ENCODE data around the gene ICE1. TPM values are rescaled to one million over a fixed set of nuclear protein-coding genes. Genes with fewer than 3 reads are reported as not detected.

The ICE1 gene
- total RNA-seq, 1 experiment from 2014 or later: 48.9 TPM

DNA sequence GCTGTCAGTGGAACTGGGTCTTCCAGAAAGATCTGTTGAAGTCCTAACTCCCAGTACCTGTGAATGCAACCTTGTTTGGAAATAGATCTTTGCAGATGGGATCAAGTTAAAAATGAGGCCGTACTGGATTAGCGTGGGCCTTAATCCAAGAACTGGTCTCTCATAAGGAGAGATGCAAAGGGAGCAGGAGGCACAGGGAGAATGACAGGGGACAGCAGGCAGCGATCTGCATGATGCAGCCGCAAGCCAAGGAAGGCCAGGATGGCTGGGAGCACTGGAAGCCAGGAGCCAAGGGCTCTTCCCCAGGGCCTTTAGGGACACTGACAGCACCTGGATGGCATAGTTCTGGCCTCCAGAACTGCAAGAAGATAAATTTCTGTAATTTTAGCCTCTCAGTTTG lies 114.4 kb downstream of the ICE1 start (continued):
- TF ChIP-seq, protein P1, sequence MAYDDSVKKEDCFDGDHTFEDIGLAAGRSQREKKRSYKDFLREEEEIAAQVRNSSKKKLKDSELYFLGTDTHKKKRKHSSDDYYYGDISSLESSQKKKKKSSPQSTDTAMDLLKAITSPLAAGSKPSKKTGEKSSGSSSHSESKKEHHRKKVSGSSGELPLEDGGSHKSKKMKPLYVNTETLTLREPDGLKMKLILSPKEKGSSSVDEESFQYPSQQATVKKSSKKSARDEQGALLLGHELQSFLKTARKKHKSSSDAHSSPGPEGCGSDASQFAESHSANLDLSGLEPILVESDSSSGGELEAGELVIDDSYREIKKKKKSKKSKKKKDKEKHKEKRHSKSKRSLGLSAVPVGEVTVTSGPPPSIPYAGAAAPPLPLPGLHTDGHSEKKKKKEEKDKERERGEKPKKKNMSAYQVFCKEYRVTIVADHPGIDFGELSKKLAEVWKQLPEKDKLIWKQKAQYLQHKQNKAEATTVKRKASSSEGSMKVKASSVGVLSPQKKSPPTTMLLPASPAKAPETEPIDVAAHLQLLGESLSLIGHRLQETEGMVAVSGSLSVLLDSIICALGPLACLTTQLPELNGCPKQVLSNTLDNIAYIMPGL (CRISPR knock-in tag; IDR thresholded peaks at IDR 0.05): no peak
- TF ChIP-seq MXD4 (CRISPR knock-in tag; IDR thresholded peaks at IDR 0.05; ENCODE audit: borderline replicate concordance): no peak

DNA sequence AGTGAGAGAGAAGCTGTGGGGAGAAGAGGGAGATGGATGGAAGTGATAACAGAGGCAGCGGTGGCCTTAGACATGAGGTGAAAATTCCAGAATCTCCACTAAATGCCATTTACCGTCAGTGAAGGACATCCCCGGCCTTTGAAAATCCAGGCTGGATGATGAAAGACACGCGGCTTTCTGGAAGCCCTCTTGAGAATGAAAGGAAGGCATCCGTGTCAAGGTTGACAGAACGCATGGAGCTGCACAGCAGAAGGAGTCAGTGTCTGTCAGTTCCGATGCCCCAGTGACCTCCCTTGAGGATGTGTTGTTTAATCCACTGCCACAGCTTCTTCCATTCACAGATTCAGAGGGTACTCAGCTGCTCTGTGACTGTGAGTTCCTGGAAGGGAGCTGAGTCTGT lies 114.9 kb downstream of the ICE1 start:
- POLR2A ChIA-PET: no interaction called here
- TF ChIP-seq, protein P2, sequence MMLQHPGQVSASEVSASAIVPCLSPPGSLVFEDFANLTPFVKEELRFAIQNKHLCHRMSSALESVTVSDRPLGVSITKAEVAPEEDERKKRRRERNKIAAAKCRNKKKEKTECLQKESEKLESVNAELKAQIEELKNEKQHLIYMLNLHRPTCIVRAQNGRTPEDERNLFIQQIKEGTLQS (CRISPR knock-in tag; conservative IDR thresholded peaks at IDR 0.05): no peak
- TF ChIP-seq ZNF219 (CRISPR knock-in tag; IDR thresholded peaks at IDR 0.05; ENCODE audit: borderline replicate concordance) (no peak), FOXK1 (CRISPR knock-in tag; IDR thresholded peaks at IDR 0.05) (no peak), NFATC4 (CRISPR knock-in tag; IDR thresholded peaks at IDR 0.05) (no peak), ZNF317 (CRISPR knock-in tag; IDR thresholded peaks at IDR 0.05; ENCODE audit: borderline replicate concordance, low read depth) (no peak)
- TF ChIP-seq, protein P3, sequence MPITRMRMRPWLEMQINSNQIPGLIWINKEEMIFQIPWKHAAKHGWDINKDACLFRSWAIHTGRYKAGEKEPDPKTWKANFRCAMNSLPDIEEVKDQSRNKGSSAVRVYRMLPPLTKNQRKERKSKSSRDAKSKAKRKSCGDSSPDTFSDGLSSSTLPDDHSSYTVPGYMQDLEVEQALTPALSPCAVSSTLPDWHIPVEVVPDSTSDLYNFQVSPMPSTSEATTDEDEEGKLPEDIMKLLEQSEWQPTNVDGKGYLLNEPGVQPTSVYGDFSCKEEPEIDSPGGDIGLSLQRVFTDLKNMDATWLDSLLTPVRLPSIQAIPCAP (CRISPR knock-in tag; IDR thresholded peaks at IDR 0.05): no peak
- TF ChIP-seq, protein P4, sequence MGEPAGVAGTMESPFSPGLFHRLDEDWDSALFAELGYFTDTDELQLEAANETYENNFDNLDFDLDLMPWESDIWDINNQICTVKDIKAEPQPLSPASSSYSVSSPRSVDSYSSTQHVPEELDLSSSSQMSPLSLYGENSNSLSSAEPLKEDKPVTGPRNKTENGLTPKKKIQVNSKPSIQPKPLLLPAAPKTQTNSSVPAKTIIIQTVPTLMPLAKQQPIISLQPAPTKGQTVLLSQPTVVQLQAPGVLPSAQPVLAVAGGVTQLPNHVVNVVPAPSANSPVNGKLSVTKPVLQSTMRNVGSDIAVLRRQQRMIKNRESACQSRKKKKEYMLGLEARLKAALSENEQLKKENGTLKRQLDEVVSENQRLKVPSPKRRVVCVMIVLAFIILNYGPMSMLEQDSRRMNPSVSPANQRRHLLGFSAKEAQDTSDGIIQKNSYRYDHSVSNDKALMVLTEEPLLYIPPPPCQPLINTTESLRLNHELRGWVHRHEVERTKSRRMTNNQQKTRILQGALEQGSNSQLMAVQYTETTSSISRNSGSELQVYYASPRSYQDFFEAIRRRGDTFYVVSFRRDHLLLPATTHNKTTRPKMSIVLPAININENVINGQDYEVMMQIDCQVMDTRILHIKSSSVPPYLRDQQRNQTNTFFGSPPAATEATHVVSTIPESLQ (CRISPR knock-in tag; IDR thresholded peaks at IDR 0.05): no peak
- TF ChIP-seq, protein P5, sequence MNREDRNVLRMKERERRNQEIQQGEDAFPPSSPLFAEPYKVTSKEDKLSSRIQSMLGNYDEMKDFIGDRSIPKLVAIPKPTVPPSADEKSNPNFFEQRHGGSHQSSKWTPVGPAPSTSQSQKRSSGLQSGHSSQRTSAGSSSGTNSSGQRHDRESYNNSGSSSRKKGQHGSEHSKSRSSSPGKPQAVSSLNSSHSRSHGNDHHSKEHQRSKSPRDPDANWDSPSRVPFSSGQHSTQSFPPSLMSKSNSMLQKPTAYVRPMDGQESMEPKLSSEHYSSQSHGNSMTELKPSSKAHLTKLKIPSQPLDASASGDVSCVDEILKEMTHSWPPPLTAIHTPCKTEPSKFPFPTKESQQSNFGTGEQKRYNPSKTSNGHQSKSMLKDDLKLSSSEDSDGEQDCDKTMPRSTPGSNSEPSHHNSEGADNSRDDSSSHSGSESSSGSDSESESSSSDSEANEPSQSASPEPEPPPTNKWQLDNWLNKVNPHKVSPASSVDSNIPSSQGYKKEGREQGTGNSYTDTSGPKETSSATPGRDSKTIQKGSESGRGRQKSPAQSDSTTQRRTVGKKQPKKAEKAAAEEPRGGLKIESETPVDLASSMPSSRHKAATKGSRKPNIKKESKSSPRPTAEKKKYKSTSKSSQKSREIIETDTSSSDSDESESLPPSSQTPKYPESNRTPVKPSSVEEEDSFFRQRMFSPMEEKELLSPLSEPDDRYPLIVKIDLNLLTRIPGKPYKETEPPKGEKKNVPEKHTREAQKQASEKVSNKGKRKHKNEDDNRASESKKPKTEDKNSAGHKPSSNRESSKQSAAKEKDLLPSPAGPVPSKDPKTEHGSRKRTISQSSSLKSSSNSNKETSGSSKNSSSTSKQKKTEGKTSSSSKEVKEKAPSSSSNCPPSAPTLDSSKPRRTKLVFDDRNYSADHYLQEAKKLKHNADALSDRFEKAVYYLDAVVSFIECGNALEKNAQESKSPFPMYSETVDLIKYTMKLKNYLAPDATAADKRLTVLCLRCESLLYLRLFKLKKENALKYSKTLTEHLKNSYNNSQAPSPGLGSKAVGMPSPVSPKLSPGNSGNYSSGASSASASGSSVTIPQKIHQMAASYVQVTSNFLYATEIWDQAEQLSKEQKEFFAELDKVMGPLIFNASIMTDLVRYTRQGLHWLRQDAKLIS (CRISPR knock-in tag; IDR thresholded peaks at IDR 0.05; ENCODE audit: borderline replicate concordance): no peak
- H3K27me3 Mint-ChIP-seq (ENCODE audit: low read depth): peaks cover 24% of the 10 kb centered on the region
- no peaks in the 10 kb centered on the region; the same call in 1 of the 2 replicates for H3K36me3 Mint-ChIP-seq
- peaks cover 11% of the 10 kb centered on the region for H3K9me3 Mint-ChIP-seq
- CTCF ChIA-PET: no interaction called here
- no peak overlapping the region for H3K4me3 Mint-ChIP-seq
- H3K4me1 Mint-ChIP-seq: peaks cover 34% of the 10 kb centered on the region
- no peak overlapping the region for H3K27ac Mint-ChIP-seq
- DNase-seq (ENCODE audit: low spot score) (no peak), ATAC-seq (no peak)

- CTCF ChIA-PET: no interaction called here
- TF ChIP-seq, protein P6, sequence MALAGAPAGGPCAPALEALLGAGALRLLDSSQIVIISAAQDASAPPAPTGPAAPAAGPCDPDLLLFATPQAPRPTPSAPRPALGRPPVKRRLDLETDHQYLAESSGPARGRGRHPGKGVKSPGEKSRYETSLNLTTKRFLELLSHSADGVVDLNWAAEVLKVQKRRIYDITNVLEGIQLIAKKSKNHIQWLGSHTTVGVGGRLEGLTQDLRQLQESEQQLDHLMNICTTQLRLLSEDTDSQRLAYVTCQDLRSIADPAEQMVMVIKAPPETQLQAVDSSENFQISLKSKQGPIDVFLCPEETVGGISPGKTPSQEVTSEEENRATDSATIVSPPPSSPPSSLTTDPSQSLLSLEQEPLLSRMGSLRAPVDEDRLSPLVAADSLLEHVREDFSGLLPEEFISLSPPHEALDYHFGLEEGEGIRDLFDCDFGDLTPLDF (CRISPR knock-in tag; IDR thresholded peaks at IDR 0.05): no peak
- TF ChIP-seq, protein P7, sequence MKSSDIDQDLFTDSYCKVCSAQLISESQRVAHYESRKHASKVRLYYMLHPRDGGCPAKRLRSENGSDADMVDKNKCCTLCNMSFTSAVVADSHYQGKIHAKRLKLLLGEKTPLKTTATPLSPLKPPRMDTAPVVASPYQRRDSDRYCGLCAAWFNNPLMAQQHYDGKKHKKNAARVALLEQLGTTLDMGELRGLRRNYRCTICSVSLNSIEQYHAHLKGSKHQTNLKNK (CRISPR knock-in tag; IDR thresholded peaks at IDR 0.05): no peak
- no peak for TF ChIP-seq ZNF121 (CRISPR knock-in tag; IDR thresholded peaks at IDR 0.05)
- no peak for TF ChIP-seq CREM (CRISPR knock-in tag; IDR thresholded peaks at IDR 0.05)
- ATAC-seq (no peak), DNase-seq (ENCODE audit: low spot score) (no peak)
- peaks cover 51% of the 10 kb centered on the region for H3K4me1 Mint-ChIP-seq
- POLR2A ChIA-PET: no interaction called here
- peaks cover 21% of the 10 kb centered on the region for H3K27me3 Mint-ChIP-seq (ENCODE audit: low read depth)
- H3K4me3 Mint-ChIP-seq: no peak overlapping the region
- no peak overlapping the region for H3K27ac Mint-ChIP-seq
- no peaks in the 10 kb centered on the region; the same call in 1 of the 2 replicates for H3K36me3 Mint-ChIP-seq
- H3K9me3 Mint-ChIP-seq: peaks cover 11% of the 10 kb centered on the region
Measured at GRCh38 chr5:5539590-5539989, 117.1 kb downstream of the ICE1 start.

Data from WTC11 (cell line).